NCI-H1694 (cell line): ENCODE data around the gene GPRIN1.

Source experiments
- DNase-seq: peaks from one replicate; lab custom pipeline; 2025; lab: John Stamatoyannopoulos, UW

The GPRIN1 gene

GRCh38 chr5:176643491-176644219, 33.7 kb upstream of the GPRIN1 start:
- DNase-seq = no peak

GRCh38 chr5:176642675-176643490, 32.9 kb upstream of the GPRIN1 start:
- DNase-seq = no peak

GRCh38 chr5:176640616-176641015, 30.7 kb upstream of the GPRIN1 start:
- no peak for DNase-seq

GRCh38 chr5:176639981-176640380, 30.0 kb upstream of the GPRIN1 start:
- peak; percentile 82 for DNase-seq

GRCh38 chr5:176639208-176639607, 29.3 kb upstream of the GPRIN1 start:
- no peak for DNase-seq

- DNase-seq = no peak
Measured at GRCh38 chr5:176638437-176638836, 28.5 kb upstream of the GPRIN1 start.

GRCh38 chr5:176637556-176637955, 27.6 kb upstream of the GPRIN1 start:
- DNase-seq = no peak

GRCh38 chr5:176636426-176636825, 26.5 kb upstream of the GPRIN1 start:
- no peak for DNase-seq

GRCh38 chr5:176633598-176633997, 23.6 kb upstream of the GPRIN1 start:
- DNase-seq = no peak

- no peak for DNase-seq
Measured at GRCh38 chr5:176632745-176633144, 22.8 kb upstream of the GPRIN1 start.

- DNase-seq = peak; percentile 86
Measured at GRCh38 chr5:176631383-176632200, 21.6 kb upstream of the GPRIN1 start.

- no peak for DNase-seq
Measured at GRCh38 chr5:176630681-176631222, 20.8 kb upstream of the GPRIN1 start.

- DNase-seq = no peak
Measured at GRCh38 chr5:176629853-176630680, 20.1 kb upstream of the GPRIN1 start, which contains the start of the genes EIF4E1B and SNCB. EIF4E1B (plus strand) TSS chr5:176630675; CDS start chr5:176642788, 12,113 bp downstream. SNCB (minus strand) TSS chr5:176630534; CDS start chr5:176629654, 880 bp downstream.

GRCh38 chr5:176629317-176629852, 19.4 kb upstream of the GPRIN1 start:
- DNase-seq = no peak

- no peak for DNase-seq
Measured at GRCh38 chr5:176628406-176629228, 18.7 kb upstream of the GPRIN1 start.

GRCh38 chr5:176627582-176627981, 17.6 kb upstream of the GPRIN1 start:
- DNase-seq = no peak

GRCh38 chr5:176626876-176627236, 16.9 kb upstream of the GPRIN1 start:
- DNase-seq = no peak

- no peak for DNase-seq
Measured at GRCh38 chr5:176625966-176626875, 16.3 kb upstream of the GPRIN1 start.

GRCh38 chr5:176625512-176625911, 15.6 kb upstream of the GPRIN1 start:
- DNase-seq = no peak
